ENCODE results near the gene TPGS2. TPM values are rescaled to one million over a fixed set of nuclear protein-coding genes. Genes with fewer than 3 reads are reported as not detected.

TPGS2 gene
- total RNA-seq: 94.0 and 109 TPM in 2 replicates

GRCh38 chr18:36828630-36829361, at the start of gene TPGS2, which contains the start of gene KIAA1328:
Gene TPGS2 (minus strand): TSS chr18:36829002. CDS start chr18:36828767, 235 bp downstream.
Gene KIAA1328 (plus strand): TSS chr18:36829127. CDS start chr18:36829139, 12 bp downstream.

Other genes starting within 250 kb of the TPGS2 start
- gene KIAA1328, start 125 bp upstream of the TPGS2 start, total RNA-seq: 5.3 and 6.1 TPM in 2 replicates